HuH-7 (cell line): ENCODE results near the gene TIRAP.
"Not testable (repeated sequence)": the region's sequence is repeated elsewhere in the genome, so short reads cannot be mapped to it uniquely, and the experiment has no call there.

ENCODE experiments used
- DNase-seq: peaks from one replicate; pipeline ENCODE4 v3.0.0; 2011; ENCODE audit warnings: low spot score

The TIRAP gene

GRCh38 chr11:126282736-126283591, at the start of gene TIRAP:
TIRAP (plus strand) TSS chr11:126283093; CDS start chr11:126290895, 7,802 bp downstream.
- peak; percentile 75 for DNase-seq

- DNase-seq = no peak
Measured at GRCh38 chr11:126233391-126233790, 49.5 kb upstream of the TIRAP start.

GRCh38 chr11:126246636-126247035, 36.3 kb upstream of the TIRAP start:
- DNase-seq = no peak

GRCh38 chr11:126253265-126253664, 29.6 kb upstream of the TIRAP start:
- no peak for DNase-seq

GRCh38 chr11:126254819-126255218, 28.1 kb upstream of the TIRAP start:
- DNase-seq = no peak

- DNase-seq = not testable (repeated sequence)
Measured at GRCh38 chr11:126255507-126255906, 27.4 kb upstream of the TIRAP start.

GRCh38 chr11:126256216-126256615, 26.7 kb upstream of the TIRAP start:
- DNase-seq = no peak

- DNase-seq = no peak
Measured at GRCh38 chr11:126257144-126257543, 25.7 kb upstream of the TIRAP start.

GRCh38 chr11:126257764-126258163, 25.1 kb upstream of the TIRAP start:
- no peak for DNase-seq

GRCh38 chr11:126262216-126262615, 20.7 kb upstream of the TIRAP start:
- no peak for DNase-seq

GRCh38 chr11:126263489-126263888, 19.4 kb upstream of the TIRAP start:
- no peak for DNase-seq

- no peak for DNase-seq
Measured at GRCh38 chr11:126265811-126266210, 17.1 kb upstream of the TIRAP start.

- DNase-seq = no peak
Measured at GRCh38 chr11:126267650-126268049, 15.2 kb upstream of the TIRAP start.

GRCh38 chr11:126268361-126268707, 14.6 kb upstream of the TIRAP start:
- DNase-seq = peak; percentile 49

- DNase-seq = peak; percentile 99
Measured at GRCh38 chr11:126268708-126269579, 13.9 kb upstream of the TIRAP start, which contains the start of the genes FOXRED1 and SRPRA. FOXRED1 (plus strand) TSS chr11:126269154; CDS start chr11:126269207, 53 bp downstream. SRPRA (minus strand) TSS chr11:126268895; CDS start chr11:126268804, 91 bp downstream.

- no peak for DNase-seq
Measured at GRCh38 chr11:126277322-126277721, 5.6 kb upstream of the TIRAP start.

- no peak for DNase-seq
Measured at GRCh38 chr11:126277780-126278179, 5.1 kb upstream of the TIRAP start.

- DNase-seq = no peak
Measured at GRCh38 chr11:126279191-126279590, 3.7 kb upstream of the TIRAP start.

- DNase-seq = no peak
Measured at GRCh38 chr11:126280595-126280994, 2.3 kb upstream of the TIRAP start.

GRCh38 chr11:126281245-126281644, 1.6 kb upstream of the TIRAP start:
- no peak for DNase-seq

GRCh38 chr11:126281666-126282175, 1.2 kb upstream of the TIRAP start:
- DNase-seq = no peak

GRCh38 chr11:126282361-126282735, 545 bp upstream of the TIRAP start:
- DNase-seq = peak; percentile 70

- no peak for DNase-seq
Measured at GRCh38 chr11:126284829-126285228, 1.9 kb downstream of the TIRAP start.
